Measurements from ENCODE around the gene TRIM72.
"Not testable (repeated sequence)": the region's sequence is repeated elsewhere in the genome, so short reads cannot be mapped to it uniquely, and the experiment has no call there.

The TRIM72 gene

DNA sequence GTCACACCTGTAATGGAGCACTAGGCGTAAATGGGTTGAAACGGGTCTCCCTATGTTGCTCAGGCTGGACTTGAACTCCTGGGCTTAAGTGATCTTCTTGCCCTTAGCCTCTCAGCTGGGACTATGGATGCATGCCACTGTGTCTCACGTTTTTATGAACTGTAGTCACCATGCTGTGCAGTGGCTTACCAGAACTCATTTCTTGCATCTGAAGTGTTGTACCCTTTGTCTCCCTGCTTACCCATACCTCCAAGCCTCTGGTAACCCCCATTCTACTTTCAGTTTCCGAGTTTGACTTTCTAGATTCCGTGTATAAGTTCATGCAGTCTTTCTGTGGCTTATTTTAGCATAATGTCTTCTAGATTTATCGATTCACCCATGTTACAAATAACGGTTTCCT, 19.0 kb upstream of the TRIM72 start:
- no peak overlapping the region for H2AFZ ChIP-seq (ENCODE audit: low read depth, low read length, severe bottlenecking)

GRCh38 chr16:31195861-31196260, 18.1 kb upstream of the TRIM72 start:
- H3K27me3 ChIP-seq (ENCODE audit: low read length); H3K79me2 ChIP-seq (ENCODE audit: insufficient read depth, low read length); H3K4me2 ChIP-seq (ENCODE audit: low read depth, low read length, poor library complexity, severe bottlenecking); H3K4me3 ChIP-seq (ENCODE audit: insufficient read depth, low read length, poor library complexity, severe bottlenecking); H3K9ac ChIP-seq (ENCODE audit: low read length); H3K9me3 ChIP-seq (ENCODE audit: insufficient read depth, low read length); H3K27ac ChIP-seq (ENCODE audit: low read depth, low read length); H2AFZ ChIP-seq (ENCODE audit: low read depth, low read length, severe bottlenecking); H3K9me2 ChIP-seq (replicated peaks; ENCODE audit: insufficient read depth, low read length): not testable (repeated sequence)
- peaks cover 33% of the 10 kb centered on the region for H3K36me3 ChIP-seq (ENCODE audit: low read length)
- H3F3A ChIP-seq (ENCODE audit: insufficient read depth), result peaks cover 83% of the 10 kb centered on the region
- H4K20me1 ChIP-seq (ENCODE audit: low read depth, low read length), result peaks cover 22% of the 10 kb centered on the region; the same call in 1 of the 2 replicates

More for the DNA sequence above, 19.0 kb upstream of the TRIM72 start:
- Histone ChIP-seq H3K4me3 (ENCODE audit: insufficient read depth, low read length, poor library complexity, severe bottlenecking) (no peak overlapping the region), H3K79me2 (ENCODE audit: insufficient read depth, low read length) (peaks cover 5% of the 10 kb centered on the region; the same call in 1 of the 2 replicates), H3F3A (ENCODE audit: insufficient read depth) (peaks cover 82% of the 10 kb centered on the region), H3K27ac (ENCODE audit: low read depth, low read length) (no peak overlapping the region), H3K9me3 (ENCODE audit: insufficient read depth, low read length) (no peaks in the 10 kb centered on the region), H4K20me1 (ENCODE audit: low read depth, low read length) (peaks cover 31% of the 10 kb centered on the region; the same call in 1 of the 2 replicates), H3K9ac (ENCODE audit: low read length) (no peak overlapping the region), H3K9me2 (replicated peaks; ENCODE audit: insufficient read depth, low read length) (no peaks in the 10 kb centered on the region), H3K27me3 (ENCODE audit: low read length) (no peaks in the 10 kb centered on the region), H3K36me3 (ENCODE audit: low read length) (peaks cover 42% of the 10 kb centered on the region), H3K4me2 (ENCODE audit: low read depth, low read length, poor library complexity, severe bottlenecking) (no peak overlapping the region)
- TF ChIP-seq CTCF (IDR thresholded peaks at IDR 0.05; ENCODE audit: insufficient read depth, low read length, poor library complexity, severe bottlenecking), result no peak
- TF ChIP-seq EZH2phosphoT487 (conservative IDR thresholded peaks at IDR 0.05; ENCODE audit: low read length), result no peak

DNA sequence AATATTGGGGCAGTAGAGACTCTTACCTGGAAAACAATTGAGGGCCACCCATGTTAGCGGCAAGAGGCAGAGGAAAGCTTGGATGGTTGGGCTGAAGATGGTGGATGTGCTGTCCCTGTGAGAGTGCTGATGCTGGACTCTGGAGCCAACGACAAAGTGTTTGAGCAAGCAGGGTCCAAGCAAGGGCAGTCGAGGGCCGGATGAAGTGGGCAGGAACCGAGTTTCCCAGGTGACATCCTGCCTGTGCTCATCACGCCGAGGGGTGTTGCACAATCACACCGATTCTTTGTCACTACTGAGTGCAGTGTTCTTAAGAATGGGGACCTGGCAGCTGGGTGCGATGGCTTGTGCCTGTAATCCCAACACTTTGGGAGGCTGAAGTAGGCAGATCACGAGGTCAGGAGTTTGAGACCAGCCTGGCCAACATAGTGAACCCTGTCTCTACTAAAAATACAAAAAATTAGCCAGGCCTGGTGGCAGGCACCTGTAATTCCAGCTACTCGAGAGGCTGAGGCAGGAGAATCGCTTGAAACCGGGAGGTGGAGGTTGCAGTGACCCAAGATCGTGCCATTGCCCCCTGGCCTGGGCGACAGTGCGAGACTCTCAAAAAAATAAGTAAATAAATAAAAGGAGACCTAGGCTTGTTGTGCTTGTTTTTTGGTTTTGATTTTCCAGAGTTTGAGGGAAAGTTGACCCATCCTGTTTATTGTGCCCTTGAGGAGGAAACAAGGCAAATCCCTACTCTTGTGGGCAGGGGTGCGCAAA, 17.4 kb upstream of the TRIM72 start:
- Histone ChIP-seq H3K79me2 (ENCODE audit: insufficient read depth, low read length) (no peaks in the 10 kb centered on the region), H3K36me3 (ENCODE audit: low read length) (peaks cover 27% of the 10 kb centered on the region)

More for the DNA sequence above, 17.4 kb upstream of the TRIM72 start:
- no peak overlapping the region for H3K4me3 ChIP-seq (ENCODE audit: insufficient read depth, low read length, poor library complexity, severe bottlenecking)
- H3K9me2 ChIP-seq (replicated peaks; ENCODE audit: insufficient read depth, low read length), result no peaks in the 10 kb centered on the region
- no peak overlapping the region for H3K4me2 ChIP-seq (ENCODE audit: low read depth, low read length, poor library complexity, severe bottlenecking)
- no peak overlapping the region for H3K27ac ChIP-seq (ENCODE audit: low read depth, low read length)
- H3K9me3 ChIP-seq (ENCODE audit: insufficient read depth, low read length), result no peaks in the 10 kb centered on the region
- peaks cover 16% of the 10 kb centered on the region; the same call in 1 of the 2 replicates for H4K20me1 ChIP-seq (ENCODE audit: low read depth, low read length)
- H3K27me3 ChIP-seq (ENCODE audit: low read length), result no peaks in the 10 kb centered on the region
- no peak overlapping the region for H3K9ac ChIP-seq (ENCODE audit: low read length)
- no peak for TF ChIP-seq EZH2phosphoT487 (conservative IDR thresholded peaks at IDR 0.05; ENCODE audit: low read length)
- TF ChIP-seq CTCF (IDR thresholded peaks at IDR 0.05; ENCODE audit: insufficient read depth, low read length, poor library complexity, severe bottlenecking), result no peak
- peaks cover 86% of the 10 kb centered on the region for H3F3A ChIP-seq (ENCODE audit: insufficient read depth)
- H2AFZ ChIP-seq (ENCODE audit: low read depth, low read length, severe bottlenecking), result no peak overlapping the region

Measured in SU-DHL-6 (cell line).